IPS-18c (cell line): ENCODE measurements around the gene KRT20.

ENCODE experiments used
- H3K4me3 ChIP-seq: 2 replicates; pipeline ENCODE4 v1.7.0; 2013; ENCODE audit warnings: low read depth, mild to moderate bottlenecking, low read length, moderate library complexity; ENCODE audit not compliant: insufficient read depth
- H3K9me3 ChIP-seq: one replicate; pipeline ENCODE4 v1.6.1; 2013; ENCODE audit warnings: mild to moderate bottlenecking, low read length, moderate library complexity; ENCODE audit not compliant: control insufficient read depth, insufficient read depth

Gene KRT20

GRCh38 chr17:40833882-40834281 is 51.2 kb downstream of the KRT20 start:
- no peaks in the 10 kb centered on the region for H3K9me3 ChIP-seq

GRCh38 chr17:40832840-40833239 is 52.2 kb downstream of the KRT20 start:
- Histone ChIP-seq H3K4me3 (no peak overlapping the region), H3K9me3 (no peaks in the 10 kb centered on the region)

More at GRCh38 chr17:40833882-40834281, 51.2 kb downstream of the KRT20 start:
- H3K4me3 ChIP-seq: no peak overlapping the region

- H3K9me3 ChIP-seq: no peaks in the 10 kb centered on the region
- H3K4me3 ChIP-seq: no peak overlapping the region
These were observed 54.8 kb downstream of the KRT20 start for GRCh38 chr17:40830085-40830776.

GRCh38 chr17:40828454-40829044 is 56.5 kb downstream of the KRT20 start:
- Histone ChIP-seq H3K4me3 (no peak overlapping the region), H3K9me3 (no peaks in the 10 kb centered on the region)

- Histone ChIP-seq H3K9me3 (no peaks in the 10 kb centered on the region), H3K4me3 (no peak overlapping the region)
These were observed 57.1 kb downstream of the KRT20 start for GRCh38 chr17:40827746-40828453.
